Measurements from ENCODE around the gene TBC1D22A. TPM values are rescaled to one million over a fixed set of nuclear protein-coding genes. Genes with fewer than 3 reads are reported as not detected.
"Not testable (repeated sequence)": the region's sequence is repeated elsewhere in the genome, so short reads cannot be mapped to it uniquely, and the experiment has no call there.

Gene TBC1D22A
- total RNA-seq, 1 experiment from 2014 or later = 8.2 TPM

DNA sequence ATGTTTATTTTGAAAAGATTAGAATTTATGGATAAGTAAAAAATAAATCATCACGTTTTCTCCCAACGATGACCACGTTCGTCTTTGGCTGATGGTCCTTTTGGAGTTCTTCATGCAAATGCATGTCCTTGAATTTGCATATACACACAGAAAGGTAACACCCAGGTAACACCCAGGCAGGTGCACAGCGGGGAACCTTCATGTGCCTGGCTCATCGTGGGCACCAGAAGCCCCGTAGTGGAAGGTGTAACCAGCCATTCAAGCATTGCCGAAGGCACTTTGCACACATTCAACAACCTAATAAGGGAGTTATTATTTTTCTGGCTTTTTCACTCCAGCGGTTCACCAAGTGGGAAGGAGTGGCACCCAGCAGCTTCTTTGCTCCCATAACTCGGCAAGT is 404.6 kb downstream of the TBC1D22A start:
- H3K4me3 ChIP-seq (ENCODE audit: insufficient read depth, low read depth, low read length) = no peak overlapping the region
- no peak for DNase-seq

DNA sequence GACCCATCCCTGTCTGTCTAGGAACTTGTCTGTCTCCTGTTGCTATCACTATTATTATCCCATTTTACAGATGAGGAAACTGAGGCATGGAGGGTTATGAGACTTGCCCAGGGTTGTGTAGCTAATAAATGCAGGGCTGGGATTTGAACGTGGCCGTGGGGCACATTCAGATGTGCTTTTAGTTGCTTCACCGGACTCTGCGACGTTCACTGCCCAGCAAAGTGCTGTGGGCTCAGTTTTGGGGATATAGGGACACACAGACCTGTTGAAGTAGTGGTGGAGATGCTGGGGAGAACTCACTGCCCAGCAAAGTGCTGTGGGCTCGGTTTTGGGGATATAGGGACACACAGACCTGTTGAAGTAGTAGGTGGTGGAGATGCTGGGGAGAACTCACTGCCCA is 405.5 kb downstream of the TBC1D22A start:
- DNase-seq; H3K4me3 ChIP-seq (ENCODE audit: insufficient read depth, low read depth, low read length); H3K36me3 ChIP-seq (replicated peaks; ENCODE audit: control insufficient read depth, insufficient read depth, low read length); H3K27me3 ChIP-seq (ENCODE audit: control insufficient read depth, insufficient read depth, low read length): not testable (repeated sequence)

More for the DNA sequence above, 404.6 kb downstream of the TBC1D22A start:
- Histone ChIP-seq H3K36me3 (replicated peaks; ENCODE audit: control insufficient read depth, insufficient read depth, low read length) (no peaks in the 10 kb centered on the region), H3K27me3 (ENCODE audit: control insufficient read depth, insufficient read depth, low read length) (no peaks in the 10 kb centered on the region)

DNA sequence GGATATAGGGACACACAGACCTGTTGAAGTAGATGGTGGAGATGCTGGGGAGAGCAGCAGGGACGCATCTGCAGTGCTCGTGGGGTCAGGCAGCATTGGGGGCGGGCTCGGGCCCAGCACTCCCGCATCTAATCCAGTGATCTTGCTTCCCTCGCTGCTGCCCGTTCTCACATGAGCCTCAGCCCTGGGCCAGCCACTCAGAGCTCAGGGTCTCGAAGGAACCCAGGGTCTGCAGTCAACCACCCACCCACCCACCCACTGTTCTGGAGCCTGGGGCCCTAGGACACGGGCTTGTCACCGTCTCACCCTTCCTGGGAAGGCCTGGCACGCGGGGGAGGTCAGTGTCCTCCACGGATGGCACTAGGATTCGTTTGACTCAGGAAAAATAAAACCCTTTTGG is 406.0 kb downstream of the TBC1D22A start:
- H3K4me3 ChIP-seq (ENCODE audit: insufficient read depth, low read depth, low read length) = no peak overlapping the region
- no peaks in the 10 kb centered on the region for H3K36me3 ChIP-seq (replicated peaks; ENCODE audit: control insufficient read depth, insufficient read depth, low read length)
- no peak for DNase-seq
- H3K27me3 ChIP-seq (ENCODE audit: control insufficient read depth, insufficient read depth, low read length) = no peaks in the 10 kb centered on the region

DNA sequence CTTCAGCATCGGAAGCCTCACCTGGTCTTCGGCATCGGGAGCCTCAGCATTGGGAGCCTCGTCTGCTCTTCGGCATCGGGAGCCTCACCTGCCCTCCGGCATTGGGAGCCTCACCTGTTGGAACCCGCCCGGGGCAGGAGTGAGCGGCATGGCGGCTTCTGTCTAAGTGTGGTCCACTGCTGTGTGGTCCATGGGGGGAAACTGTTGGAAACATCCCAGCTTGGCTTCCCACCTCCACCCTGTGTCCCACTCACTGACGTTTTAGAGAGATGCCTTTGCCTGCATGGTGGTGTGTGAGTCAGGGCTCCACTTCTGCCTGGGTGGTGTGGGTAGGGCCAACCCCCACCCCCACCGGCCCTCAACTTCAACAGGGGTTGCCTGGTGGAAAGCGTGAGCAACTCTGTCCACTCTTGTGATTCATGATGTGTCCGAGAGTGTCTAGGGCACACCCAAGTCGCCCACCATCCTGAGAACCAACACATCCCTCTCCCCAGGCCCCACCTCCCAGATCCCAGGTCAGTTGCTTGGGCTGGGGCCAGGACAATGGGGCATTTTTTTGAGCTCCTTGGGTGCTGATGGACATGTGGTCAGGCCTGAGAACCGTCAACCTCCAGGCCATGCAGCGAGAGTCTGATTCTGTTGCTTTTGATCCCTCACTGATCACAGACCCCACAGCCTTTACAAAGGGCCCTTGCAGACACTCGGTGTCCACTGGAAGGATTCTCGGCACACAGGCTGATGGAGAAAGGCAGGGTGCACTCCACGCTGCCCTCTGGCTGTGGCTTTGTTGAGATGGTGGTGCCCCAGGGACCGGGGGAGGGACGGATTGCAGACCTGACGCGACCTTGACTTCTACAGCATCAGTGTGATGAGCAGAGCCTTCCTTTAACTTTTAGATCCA is 406.7 kb downstream of the TBC1D22A start:
- peak; percentile 92 for DNase-seq
- no peaks in the 10 kb centered on the region for H3K27me3 ChIP-seq (ENCODE audit: control insufficient read depth, insufficient read depth, low read length)
- H3K4me3 ChIP-seq (ENCODE audit: insufficient read depth, low read depth, low read length) = no peak overlapping the region
- H3K36me3 ChIP-seq (replicated peaks; ENCODE audit: control insufficient read depth, insufficient read depth, low read length) = no peaks in the 10 kb centered on the region

DNA sequence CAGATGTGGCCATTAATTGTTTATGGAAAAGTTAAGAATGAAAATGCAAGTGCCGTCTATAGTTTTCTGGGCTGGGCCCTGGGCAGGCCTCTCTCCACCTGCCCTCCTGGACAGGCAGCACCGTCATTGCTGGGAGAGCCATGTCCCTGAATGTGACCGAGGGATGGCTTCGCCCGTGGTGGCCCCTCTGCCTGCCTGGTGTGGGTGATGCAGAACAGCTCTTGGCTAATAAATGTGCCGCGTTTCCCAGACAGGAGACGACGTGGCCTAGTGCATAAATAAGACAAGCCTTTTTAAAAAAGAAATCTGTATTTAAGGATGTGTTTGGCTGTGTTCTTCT is 407.3 kb downstream of the TBC1D22A start:
- Histone ChIP-seq H3K27me3 (ENCODE audit: control insufficient read depth, insufficient read depth, low read length) (no peaks in the 10 kb centered on the region), H3K36me3 (replicated peaks; ENCODE audit: control insufficient read depth, insufficient read depth, low read length) (no peaks in the 10 kb centered on the region), H3K4me3 (ENCODE audit: insufficient read depth, low read depth, low read length) (no peak overlapping the region)
- no peak for DNase-seq

DNA sequence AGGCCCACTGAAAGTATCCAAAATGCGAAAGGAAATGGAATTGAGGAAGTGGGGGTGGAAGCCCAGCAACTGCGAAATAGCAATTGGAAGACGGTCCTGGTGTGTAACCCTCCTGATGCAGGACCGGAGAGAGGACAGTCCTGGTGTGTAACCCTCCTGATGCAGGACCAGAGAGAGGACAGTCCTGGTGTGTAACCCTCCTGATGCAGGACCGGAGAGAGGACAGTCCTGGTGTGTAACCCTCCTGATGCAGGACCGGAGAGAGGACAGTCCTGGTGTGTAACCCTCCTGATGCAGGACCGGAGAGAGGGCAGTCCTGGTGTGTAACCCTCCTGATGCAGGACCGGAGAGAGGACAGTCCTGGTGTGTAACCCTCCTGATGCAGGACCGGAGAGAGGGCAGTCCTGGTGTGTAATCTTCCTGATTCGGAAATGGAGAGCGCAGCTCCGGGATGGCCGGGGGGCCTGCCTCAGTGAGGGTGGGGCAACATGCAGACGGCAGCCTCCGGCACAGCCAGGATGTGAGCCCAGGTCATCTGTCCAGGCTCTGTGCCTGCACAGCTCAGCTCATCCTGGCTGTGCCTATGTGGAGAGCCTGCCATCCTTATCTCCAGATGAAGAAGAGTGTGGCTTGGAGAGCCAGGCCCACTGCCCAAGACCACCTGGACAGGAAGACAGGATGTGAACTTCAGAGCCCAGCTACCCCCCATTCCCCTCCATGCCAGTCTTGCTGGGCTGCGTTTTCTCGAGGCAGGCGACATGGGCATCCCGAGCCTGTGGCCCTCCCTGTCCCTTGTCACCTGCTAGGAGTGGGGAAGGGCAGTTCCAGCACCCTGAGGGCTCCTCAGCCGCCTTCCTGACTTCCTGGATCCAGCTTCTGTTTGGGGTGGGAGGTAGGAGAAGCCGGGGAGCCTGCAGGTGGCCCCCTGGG is 408.3 kb downstream of the TBC1D22A start:
- not testable (repeated sequence) for DNase-seq; H3K36me3 ChIP-seq (replicated peaks; ENCODE audit: control insufficient read depth, insufficient read depth, low read length); H3K27me3 ChIP-seq (ENCODE audit: control insufficient read depth, insufficient read depth, low read length); H3K4me3 ChIP-seq (ENCODE audit: insufficient read depth, low read depth, low read length)

DNA sequence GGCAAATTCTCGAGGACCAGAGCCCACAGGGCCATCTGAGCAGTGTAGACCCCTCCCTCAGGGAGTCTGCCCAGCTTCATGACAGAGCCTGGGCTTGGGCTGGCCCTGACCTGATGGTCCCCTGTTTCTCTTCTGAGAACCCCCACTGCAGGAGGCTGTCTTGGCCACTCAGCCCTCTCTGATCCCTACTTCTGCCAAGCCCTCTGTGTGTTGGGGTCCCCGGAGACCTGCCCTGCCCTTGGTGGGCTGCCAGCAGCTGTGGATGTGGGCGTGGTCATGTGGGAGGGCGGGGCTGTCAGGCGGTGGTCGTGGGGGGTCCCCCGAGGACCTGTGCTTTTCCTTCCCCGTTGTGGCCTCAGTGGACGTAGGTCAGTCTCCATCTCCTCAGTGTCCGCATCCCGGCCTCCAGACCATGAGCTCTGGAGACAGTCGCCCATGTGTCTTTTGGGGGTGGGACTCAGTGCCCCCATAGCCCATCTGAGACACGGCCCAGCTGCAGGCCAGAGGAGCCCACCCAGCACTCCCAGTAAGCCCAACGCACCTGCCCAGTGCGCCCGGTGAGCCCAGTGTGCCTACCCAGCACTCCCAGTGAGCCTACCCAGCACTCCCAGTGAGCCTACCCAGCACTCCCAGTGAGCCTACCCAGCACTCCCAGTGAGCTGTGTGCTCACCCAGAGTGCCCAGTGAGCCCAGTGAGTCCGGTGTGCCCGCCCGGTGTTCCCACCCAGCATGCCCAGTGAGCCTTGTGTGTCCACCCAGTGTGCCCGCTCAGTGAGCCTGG is 409.2 kb downstream of the TBC1D22A start:
- no peak for DNase-seq
- H3K27me3 ChIP-seq (ENCODE audit: control insufficient read depth, insufficient read depth, low read length) = no peaks in the 10 kb centered on the region
- H3K4me3 ChIP-seq (ENCODE audit: insufficient read depth, low read depth, low read length) = no peak overlapping the region
- H3K36me3 ChIP-seq (replicated peaks; ENCODE audit: control insufficient read depth, insufficient read depth, low read length) = no peaks in the 10 kb centered on the region

DNA sequence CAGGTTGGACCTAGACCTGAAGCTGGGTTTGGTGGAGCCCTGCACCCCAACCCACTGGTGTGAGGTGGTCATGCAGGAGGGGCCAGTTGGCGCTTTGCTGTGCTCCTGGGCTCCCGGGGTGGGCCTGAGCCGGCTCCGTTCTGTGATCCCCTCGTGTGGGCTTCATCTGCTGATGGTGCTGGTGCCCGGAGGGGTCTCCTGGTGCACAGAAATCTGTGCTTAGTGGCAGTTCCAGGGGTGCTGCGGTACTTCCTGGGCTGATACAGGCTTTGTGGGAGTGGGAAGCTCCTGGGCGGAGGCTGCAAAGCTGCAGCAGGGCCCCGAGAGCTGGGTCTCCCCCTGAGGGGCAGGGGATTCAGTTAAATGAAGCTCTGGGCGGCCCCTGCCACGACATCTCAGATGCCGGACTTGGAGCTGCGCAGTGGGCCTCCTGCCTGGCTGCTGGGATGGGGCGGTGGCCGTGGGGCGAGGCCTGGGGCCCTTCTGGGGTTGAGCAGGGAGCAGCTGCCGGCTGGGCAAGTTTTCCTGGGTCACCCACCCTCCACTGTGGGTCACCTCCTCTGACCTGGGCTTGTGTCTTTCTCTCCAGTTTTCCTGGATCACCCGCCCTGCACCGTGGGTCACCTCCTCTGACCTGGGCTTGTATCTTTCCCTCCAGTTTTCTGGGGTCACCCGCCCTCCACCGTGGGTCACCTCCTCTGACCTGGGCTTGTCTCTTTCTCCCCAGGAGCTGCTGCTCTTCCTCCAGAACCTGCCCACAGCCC is 410.5 kb downstream of the TBC1D22A start:
- no peaks in the 10 kb centered on the region for H3K36me3 ChIP-seq (replicated peaks; ENCODE audit: control insufficient read depth, insufficient read depth, low read length)
- no peaks in the 10 kb centered on the region for H3K27me3 ChIP-seq (ENCODE audit: control insufficient read depth, insufficient read depth, low read length)
- DNase-seq = no peak
- no peak overlapping the region for H3K4me3 ChIP-seq (ENCODE audit: insufficient read depth, low read depth, low read length)

DNA sequence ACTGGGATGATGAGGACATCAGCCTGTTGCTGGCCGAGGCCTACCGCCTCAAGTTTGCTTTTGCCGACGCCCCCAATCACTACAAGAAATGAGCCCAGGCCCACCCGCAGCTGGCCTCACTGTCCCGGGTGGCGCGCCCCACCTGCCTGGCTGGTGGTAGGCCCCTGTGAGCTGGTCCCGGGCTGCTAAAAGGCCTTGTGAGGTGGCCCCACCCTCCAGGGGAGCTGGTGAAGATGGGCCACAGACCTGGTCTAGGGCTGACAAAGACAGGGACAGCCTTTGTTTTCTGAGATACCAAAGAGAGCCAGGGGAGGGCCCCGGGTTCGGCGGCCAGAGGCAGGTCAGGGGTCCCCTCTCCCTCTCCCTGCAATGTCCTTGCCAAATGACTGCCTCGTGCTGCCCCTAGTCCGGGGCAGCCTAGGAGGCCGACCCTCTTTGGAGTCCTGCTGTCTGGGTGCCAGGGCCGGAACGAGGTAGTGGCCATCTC is 411.1 kb downstream of the TBC1D22A start:
- no peaks in the 10 kb centered on the region for H3K27me3 ChIP-seq (ENCODE audit: control insufficient read depth, insufficient read depth, low read length)
- no peak overlapping the region for H3K4me3 ChIP-seq (ENCODE audit: insufficient read depth, low read depth, low read length)
- H3K36me3 ChIP-seq (replicated peaks; ENCODE audit: control insufficient read depth, insufficient read depth, low read length) = no peaks in the 10 kb centered on the region
- no peak for DNase-seq

DNA sequence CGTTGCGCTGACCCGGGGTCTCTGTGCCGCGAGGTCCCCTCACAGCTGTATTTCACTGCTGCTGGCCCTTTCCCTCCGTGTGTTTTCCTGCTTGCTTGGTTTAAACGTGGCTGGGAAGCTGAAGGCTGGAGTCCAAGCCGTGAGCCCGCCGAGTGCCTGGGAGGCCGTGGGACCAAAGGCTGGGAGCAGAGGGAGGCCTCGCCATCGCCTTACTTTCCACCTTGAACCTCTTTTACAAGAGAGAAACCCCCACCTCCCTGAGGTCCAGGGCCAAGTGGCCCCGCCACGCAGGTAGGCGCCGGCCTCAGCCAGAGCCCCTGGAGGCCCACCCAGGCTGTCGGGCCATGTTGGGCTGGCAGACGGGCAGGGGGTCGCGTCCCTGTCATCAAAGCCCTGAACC is 411.6 kb downstream of the TBC1D22A start:
- DNase-seq = no peak
- Histone ChIP-seq H3K4me3 (ENCODE audit: insufficient read depth, low read depth, low read length) (no peak overlapping the region), H3K27me3 (ENCODE audit: control insufficient read depth, insufficient read depth, low read length) (no peaks in the 10 kb centered on the region), H3K36me3 (replicated peaks; ENCODE audit: control insufficient read depth, insufficient read depth, low read length) (no peaks in the 10 kb centered on the region)

DNA sequence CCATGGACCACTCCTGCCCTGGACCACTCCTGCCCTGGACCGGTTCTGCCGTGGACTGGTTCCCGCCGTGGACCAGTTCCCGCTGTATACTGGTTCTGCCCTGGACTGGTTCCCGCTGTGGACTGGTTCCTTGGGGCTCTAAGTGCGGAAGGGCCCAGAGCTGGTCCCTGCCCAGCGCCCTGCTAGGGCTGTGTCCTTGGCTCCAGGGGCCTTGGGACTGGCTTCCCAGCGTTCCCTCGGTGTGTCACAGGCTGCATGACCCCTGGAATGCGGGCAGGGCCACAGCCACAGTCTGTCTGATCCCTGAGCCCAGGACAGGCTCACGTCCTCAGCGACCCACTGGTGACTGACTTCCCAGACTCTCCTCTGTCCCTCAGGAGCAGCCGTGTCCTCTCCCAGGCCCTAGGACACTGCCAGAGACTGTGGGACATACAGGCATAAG is 412.2 kb downstream of the TBC1D22A start:
- H3K36me3 ChIP-seq (replicated peaks; ENCODE audit: control insufficient read depth, insufficient read depth, low read length) = no peaks in the 10 kb centered on the region
- no peaks in the 10 kb centered on the region for H3K27me3 ChIP-seq (ENCODE audit: control insufficient read depth, insufficient read depth, low read length)
- H3K4me3 ChIP-seq (ENCODE audit: insufficient read depth, low read depth, low read length) = no peak overlapping the region
- no peak for DNase-seq

DNA sequence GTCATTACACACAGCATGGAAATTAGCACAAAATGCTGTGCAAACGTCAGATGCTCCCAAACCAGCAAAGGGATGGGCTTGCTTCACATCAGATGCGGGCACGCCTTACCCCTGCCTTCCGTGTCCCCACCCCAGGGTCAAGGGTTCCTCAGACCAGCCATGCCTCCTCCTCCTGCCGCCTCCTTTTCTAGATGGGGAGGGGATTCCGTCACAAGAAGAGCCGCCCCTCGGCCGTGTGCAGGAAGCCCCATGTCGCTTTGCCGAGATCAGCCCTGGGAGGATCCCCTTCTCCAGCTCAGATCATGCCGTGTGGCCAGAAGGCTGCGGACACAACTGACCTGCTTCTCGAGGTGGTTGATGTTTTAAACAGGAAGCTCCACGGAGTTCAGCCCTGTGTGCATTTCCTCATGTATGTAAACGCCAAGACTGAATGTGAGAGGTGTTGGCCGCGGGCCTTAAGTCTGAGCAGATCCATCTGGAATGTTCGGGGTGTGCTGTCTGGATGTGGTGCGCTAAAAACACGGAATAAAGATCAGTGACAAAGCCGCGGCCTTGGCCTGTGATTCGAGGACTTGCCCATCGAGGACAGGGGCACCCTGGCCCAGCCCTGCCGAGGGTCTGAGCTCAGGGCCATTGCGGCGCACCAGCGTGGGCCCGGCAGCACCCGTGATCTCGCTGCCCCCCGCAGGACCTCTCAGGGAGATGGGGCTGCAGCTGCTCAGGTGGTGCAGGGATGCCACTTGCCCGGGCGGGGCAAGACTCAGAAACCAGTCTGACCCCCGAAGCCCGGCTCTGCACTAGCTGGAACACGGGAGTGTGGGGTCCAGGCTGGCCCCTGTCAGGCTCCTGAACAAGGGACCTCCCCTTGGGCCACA is 412.9 kb downstream of the TBC1D22A start:
- Histone ChIP-seq H3K27me3 (ENCODE audit: control insufficient read depth, insufficient read depth, low read length) (no peaks in the 10 kb centered on the region), H3K36me3 (replicated peaks; ENCODE audit: control insufficient read depth, insufficient read depth, low read length) (no peaks in the 10 kb centered on the region), H3K4me3 (ENCODE audit: insufficient read depth, low read depth, low read length) (no peak overlapping the region)
- no peak for DNase-seq

DNA sequence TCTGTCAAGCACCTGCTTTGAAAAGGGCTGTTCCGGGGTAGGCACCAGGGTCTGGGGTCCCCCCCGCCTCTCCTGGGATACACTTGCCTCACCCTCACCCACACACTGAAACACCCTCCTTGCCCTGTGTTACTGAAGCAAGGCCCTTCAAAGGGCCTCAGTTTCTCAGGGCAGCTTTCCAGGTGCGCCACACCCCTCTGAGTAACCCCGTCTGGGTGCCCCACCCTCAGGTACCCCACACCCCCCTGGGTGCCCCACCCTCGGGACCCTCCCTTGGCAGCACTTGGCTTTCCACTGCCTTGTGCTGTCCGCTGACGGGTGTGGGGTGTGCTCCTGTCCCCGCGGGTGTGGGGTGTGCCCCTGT is 413.6 kb downstream of the TBC1D22A start:
- Histone ChIP-seq H3K4me3 (ENCODE audit: insufficient read depth, low read depth, low read length) (no peak overlapping the region), H3K27me3 (ENCODE audit: control insufficient read depth, insufficient read depth, low read length) (no peaks in the 10 kb centered on the region), H3K36me3 (replicated peaks; ENCODE audit: control insufficient read depth, insufficient read depth, low read length) (no peaks in the 10 kb centered on the region)
- no peak for DNase-seq
